Neural progenitor cell (in vitro differentiated cells): Measurements from ENCODE around the gene SHOC2.

Experiments
- CTCF ChIP-seq: fragments of 200-600 bp; sonication (generic); IDR thresholded peaks from 2 replicates; pipeline ENCODE4 v1.5.1; 2017; ENCODE audit warnings: antibody characterized with exemption, mild to moderate bottlenecking
- EZH2 ChIP-seq: fragments of 200-600 bp; sonication (generic); IDR thresholded peaks from 2 replicates; pipeline ENCODE4 v1.6.1; 2017; ENCODE audit warnings: antibody characterized with exemption, mild to moderate bottlenecking, moderate library complexity

GRCh38 chr10:110887560-110887959, 31.8 kb upstream of the SHOC2 start:
- TF ChIP-seq CTCF (no peak), EZH2 (no peak)
